ENCODE measurements around the gene ZNF614.

GRCh38 chr19:52007806-52008557, 20.2 kb downstream of the ZNF614 start, which contains the start of gene ZNF615:
- TF ChIP-seq TAF1 (IDR thresholded peaks at IDR 0.05; ENCODE audit: borderline replicate concordance, insufficient read depth, low read length) = no peak
- peak; percentile 21 for TF ChIP-seq FOXP2 (optimal IDR thresholded peaks at IDR 0.05; ENCODE audit: borderline replicate concordance, extremely low read depth, extremely low read length, insufficient read depth)
- TF ChIP-seq SIN3A (IDR thresholded peaks at IDR 0.05; ENCODE audit: borderline replicate concordance, insufficient read depth, low read length) = no peak
- TF ChIP-seq, protein P1, sequence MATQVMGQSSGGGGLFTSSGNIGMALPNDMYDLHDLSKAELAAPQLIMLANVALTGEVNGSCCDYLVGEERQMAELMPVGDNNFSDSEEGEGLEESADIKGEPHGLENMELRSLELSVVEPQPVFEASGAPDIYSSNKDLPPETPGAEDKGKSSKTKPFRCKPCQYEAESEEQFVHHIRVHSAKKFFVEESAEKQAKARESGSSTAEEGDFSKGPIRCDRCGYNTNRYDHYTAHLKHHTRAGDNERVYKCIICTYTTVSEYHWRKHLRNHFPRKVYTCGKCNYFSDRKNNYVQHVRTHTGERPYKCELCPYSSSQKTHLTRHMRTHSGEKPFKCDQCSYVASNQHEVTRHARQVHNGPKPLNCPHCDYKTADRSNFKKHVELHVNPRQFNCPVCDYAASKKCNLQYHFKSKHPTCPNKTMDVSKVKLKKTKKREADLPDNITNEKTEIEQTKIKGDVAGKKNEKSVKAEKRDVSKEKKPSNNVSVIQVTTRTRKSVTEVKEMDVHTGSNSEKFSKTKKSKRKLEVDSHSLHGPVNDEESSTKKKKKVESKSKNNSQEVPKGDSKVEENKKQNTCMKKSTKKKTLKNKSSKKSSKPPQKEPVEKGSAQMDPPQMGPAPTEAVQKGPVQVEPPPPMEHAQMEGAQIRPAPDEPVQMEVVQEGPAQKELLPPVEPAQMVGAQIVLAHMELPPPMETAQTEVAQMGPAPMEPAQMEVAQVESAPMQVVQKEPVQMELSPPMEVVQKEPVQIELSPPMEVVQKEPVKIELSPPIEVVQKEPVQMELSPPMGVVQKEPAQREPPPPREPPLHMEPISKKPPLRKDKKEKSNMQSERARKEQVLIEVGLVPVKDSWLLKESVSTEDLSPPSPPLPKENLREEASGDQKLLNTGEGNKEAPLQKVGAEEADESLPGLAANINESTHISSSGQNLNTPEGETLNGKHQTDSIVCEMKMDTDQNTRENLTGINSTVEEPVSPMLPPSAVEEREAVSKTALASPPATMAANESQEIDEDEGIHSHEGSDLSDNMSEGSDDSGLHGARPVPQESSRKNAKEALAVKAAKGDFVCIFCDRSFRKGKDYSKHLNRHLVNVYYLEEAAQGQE (IDR thresholded peaks at IDR 0.05; ENCODE audit: insufficient read depth in 1 of 2, low read depth in 2 of 2, low read length in 2 of 2) = no peak

Data from PFSK-1 (cell line).